ENCODE results near the gene UTP25.
"Not testable (repeated sequence)": the region's sequence is repeated elsewhere in the genome, so short reads cannot be mapped to it uniquely, and the experiment has no call there.

UTP25 gene

GRCh38 chr1:209875515-209875914 lies 47.7 kb downstream of the UTP25 start:
- no peak for DNase-seq

- DNase-seq, result no peak
Observed at GRCh38 chr1:209876078-209876800, 48.5 kb downstream of the UTP25 start.

GRCh38 chr1:209877087-209877764 lies 49.5 kb downstream of the UTP25 start:
- DNase-seq, result no peak

- DNase-seq, result no peak
Observed at GRCh38 chr1:209878964-209879363, 51.2 kb downstream of the UTP25 start.

GRCh38 chr1:209879539-209879938 lies 51.8 kb downstream of the UTP25 start:
- DNase-seq, result no peak

DNA sequence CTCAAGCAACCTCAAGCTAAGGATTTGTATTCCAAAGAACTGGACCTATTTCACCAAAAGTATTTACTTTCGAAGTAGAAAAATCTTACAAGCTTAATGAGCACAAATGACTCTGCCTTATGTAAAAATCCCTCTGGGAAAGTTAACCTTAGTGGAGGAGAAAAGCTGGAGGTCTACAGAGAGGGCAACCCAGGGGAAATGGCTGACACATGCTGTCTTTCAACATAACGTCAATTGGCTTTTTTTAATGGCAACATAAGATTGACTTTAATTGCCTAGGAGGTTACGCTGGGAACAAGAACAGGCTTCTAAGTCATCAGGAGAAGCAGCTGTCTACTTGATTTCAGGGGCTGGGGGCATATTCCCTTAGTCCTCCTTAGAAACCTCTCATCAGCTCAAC lies 52.3 kb downstream of the UTP25 start:
- DNase-seq, result no peak

GRCh38 chr1:209881619-209882018 lies 53.8 kb downstream of the UTP25 start:
- no peak for DNase-seq

DNA sequence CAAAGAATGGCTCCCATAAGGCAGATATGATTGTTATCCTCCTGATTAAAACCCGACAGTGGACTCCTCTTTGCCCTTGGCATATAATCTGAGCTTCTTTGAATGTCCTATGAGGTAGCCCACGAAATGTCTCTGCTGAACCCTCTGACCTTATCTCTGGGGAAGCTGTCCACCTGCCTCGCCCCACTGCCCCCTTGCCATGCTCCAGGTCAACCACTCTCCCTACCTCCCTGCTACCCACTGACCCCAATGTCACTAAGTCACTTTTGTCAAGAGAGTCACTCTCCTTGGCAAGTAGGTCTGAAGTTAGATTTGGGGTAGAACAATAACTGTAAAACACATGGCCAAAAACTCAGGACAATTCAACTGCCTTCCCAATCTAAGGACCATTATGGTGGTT lies 54.5 kb downstream of the UTP25 start:
- DNase-seq, result no peak

DNA sequence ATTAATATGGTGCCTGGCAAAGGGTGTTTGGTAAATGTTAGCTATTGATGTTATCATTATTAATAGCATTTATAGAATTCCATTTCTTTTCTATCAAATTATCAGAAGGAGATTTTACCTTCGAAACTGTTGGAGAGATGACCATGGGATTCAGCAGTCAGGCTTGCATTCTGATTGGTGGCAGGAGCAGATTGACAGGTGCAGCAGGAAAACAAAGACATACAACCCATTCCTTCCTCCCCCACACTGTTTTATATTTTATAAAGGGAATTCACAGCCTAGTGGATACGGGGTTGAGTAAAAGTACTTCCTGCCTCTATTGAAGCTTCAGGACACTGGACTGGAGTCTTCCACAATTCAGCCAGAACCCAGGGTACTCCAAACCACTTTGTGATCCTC lies 55.2 kb downstream of the UTP25 start:
- DNase-seq, result no peak

- DNase-seq, result no peak
Observed at GRCh38 chr1:209883341-209883971, 55.7 kb downstream of the UTP25 start.

DNA sequence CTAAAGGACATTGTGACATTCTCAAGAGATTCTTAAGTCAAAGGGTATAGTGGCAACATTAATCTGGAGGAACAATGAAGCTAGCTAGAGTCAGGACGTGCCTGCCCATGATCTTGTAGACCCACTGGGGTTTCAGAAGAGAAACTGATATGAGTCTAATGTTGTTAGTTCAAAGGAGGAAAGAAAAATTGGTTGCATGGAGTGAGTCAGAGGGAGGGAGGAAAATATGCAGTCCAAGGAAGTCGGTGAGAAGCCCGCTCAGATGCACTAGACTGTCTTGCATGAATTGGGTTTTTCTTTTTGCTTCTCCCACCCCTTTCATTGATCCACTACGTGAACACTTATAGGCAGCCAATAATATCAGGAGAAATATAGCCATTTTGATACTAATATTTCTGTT lies 56.5 kb downstream of the UTP25 start:
- DNase-seq, result no peak

DNA sequence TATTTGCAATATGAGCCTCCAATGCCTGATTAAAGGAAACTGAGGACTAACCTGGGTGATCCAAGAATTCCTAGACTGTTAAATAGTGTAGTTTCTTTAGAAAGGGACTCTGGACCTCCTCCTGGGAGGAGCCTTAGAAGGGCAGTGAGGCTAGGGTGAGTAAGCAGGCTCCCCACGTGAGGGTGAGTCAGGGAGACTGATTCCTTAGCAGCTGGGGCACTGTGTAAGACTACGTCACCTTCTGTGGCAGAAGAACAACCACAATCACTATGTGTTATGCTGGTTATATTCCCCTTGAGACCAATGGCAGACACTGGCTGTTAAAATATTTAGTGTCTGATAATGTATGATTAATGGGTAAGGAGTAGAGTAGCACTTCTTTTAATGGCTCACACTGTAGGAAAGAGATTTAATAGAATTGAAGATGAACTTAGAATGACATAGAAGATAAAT lies 56.9 kb downstream of the UTP25 start:
- peak; percentile 82 for DNase-seq

DNA sequence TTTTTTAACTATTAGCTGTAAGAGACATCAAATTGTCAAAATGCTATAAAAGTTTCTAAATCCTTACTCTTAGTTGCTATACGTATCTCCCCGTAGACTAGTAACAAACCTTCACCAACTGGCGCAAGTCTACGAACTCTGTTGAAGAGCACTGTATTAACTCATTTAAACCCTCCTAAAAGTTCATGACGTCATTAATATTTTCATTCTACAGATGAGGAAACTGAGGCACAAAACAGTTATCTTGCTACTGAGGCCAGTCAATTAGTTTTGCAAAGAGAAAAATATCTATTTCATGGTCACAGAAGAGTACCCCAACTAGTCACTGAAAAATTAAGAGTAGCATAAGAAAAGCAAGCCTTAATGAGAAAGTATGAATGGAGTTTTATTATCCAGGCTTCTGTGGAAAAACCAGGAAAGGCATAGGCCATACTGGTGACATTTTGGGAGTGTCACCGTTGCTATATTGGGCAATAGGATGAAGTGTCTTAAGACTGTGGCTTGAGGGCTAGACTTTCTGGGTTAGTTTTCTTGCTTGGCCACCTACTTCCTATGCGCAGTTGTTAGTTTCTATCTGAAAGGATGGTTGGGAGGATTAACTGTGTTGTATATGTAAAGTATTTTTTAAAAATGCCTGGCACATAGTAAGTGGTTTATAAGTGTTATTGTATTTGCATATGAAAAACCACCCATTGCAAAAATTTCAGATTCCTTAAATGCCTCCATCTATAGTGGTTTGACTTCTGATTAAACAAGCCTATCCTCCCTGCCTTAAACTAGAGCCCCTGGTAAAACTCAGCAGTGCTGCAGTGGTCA lies 57.8 kb downstream of the UTP25 start:
- no peak for DNase-seq

DNA sequence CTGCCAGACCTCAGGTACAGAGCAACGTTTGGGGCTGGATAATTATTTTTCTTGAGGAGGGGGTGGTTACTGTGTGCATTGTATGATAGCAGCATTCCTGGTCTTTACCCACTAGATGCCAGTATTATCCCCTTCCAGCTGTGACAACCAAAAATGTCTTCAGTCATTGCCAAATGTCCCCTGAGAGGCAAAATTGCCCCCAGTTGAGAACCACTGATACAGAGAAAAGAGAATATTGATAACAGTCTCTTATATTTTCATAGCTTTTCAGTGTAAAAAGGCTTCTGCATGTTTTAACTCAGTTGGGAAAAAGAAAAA lies 58.4 kb downstream of the UTP25 start:
- no peak for DNase-seq

GRCh38 chr1:209888291-209889076 lies 60.7 kb downstream of the UTP25 start:
- not testable (repeated sequence) for DNase-seq

DNA sequence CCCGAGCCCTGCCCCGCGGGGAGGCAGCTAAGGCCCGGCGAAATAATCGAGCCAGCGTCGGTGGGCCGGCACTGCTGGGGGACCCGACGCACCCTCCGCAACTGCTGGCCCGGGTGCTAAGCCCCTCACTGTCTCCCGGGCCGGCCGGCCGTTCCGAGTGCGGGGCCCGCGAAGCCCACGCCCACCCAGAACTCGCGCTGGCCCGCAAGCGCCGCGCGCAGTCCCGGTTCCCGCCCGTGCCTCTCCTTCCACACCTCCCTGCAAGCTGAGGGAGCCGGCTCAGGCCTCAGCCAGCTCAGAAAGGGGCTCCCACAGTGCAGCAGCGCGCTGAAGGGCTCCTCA lies 61.3 kb downstream of the UTP25 start:
- DNase-seq, result no peak

DNA sequence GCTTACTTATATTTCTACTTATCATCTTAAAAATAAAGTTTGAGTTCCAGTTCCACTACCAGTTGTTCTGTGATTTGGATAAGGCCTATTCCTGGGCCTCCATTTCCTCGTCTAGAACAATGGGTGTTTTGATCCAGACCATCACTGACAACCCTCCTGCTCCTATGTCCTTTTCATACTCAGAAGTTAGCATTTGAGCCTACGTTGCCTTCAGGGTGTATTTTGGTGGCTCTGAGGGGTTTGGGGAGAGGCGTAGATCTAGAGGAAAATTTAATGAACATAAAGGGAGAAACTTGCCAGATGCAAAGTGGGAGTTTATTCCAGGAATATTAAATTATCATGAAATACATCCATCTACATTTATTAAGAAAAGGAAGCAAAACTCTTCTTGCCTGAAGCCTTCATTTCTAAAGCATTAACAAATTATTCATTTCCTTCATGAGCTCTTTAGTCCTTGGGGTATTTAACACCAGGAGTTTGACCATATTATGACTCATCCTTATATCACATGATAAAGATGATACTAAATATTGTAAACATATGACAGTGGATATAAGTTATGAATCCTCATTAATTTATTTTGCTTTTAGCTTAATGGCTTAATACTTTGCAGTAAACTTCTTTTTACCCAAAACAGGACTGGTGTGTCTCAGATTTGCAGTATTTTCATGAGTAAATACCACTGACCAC lies 63.0 kb downstream of the UTP25 start:
- no peak for DNase-seq

GRCh38 chr1:209893751-209894150 lies 66.0 kb downstream of the UTP25 start:
- DNase-seq, result no peak

GRCh38 chr1:209895709-209896108 lies 67.9 kb downstream of the UTP25 start:
- DNase-seq, result no peak

DNA sequence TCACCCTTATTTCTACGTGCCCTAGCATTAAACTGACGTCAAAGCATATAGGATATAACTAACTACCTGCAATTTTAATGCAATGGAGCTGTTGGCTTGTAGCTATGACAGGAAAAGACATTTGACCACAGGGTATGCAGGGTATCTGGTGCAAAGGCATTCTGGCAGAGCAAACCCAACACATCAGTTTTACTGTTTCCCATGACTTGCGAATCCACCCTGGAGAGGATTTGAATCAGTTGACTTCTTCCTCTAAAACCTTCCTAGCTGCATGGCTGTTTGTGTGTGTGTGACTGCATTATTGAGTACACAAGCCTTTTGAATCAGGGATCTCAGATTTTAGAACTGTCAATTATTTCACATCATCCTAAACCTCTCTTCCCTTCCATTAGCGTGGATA lies 68.6 kb downstream of the UTP25 start:
- DNase-seq, result no peak

- DNase-seq, result not testable (repeated sequence)
Observed at GRCh38 chr1:209898271-209898670, 70.5 kb downstream of the UTP25 start.

DNA sequence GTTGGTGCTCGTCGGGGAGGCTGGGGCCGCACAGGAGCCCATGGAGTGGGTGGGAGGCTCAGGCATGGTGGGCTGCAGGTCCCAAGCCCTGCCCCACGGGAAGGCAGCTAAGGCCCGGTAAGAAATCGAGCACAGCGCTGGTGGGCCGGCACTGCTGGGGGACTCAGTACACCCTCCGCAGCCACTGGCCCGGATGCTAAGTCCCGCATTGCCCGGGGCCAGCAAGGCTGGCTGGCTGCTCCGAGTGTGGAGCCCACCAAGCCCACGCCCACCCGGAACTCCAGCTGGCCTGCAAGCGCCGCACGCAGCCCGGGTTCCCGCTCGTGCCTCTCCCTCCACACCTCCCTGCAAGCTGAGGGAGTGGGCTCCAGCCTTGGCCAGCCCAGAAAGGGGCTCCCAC lies 71.1 kb downstream of the UTP25 start:
- DNase-seq, result not testable (repeated sequence)
